NT2/D1 (cell line): ENCODE measurements around the gene QKI.

ENCODE experiments used
- SUZ12 ChIP-seq: IDR thresholded peaks from 2 replicates; pipeline ENCODE4 v1.6.1; 2011; ENCODE audit not compliant: insufficient read length, insufficient read depth; ENCODE audit errors: extremely low read depth
- YY1 ChIP-seq: IDR thresholded peaks from 2 replicates; pipeline ENCODE4 v1.6.1; 2011; ENCODE audit not compliant: insufficient read length, insufficient read depth
- ZNF274 ChIP-seq: IDR thresholded peaks from 2 replicates; pipeline ENCODE4 v1.6.1; 2011; ENCODE audit warnings: mild to moderate bottlenecking, low read depth, low read length

DNA sequence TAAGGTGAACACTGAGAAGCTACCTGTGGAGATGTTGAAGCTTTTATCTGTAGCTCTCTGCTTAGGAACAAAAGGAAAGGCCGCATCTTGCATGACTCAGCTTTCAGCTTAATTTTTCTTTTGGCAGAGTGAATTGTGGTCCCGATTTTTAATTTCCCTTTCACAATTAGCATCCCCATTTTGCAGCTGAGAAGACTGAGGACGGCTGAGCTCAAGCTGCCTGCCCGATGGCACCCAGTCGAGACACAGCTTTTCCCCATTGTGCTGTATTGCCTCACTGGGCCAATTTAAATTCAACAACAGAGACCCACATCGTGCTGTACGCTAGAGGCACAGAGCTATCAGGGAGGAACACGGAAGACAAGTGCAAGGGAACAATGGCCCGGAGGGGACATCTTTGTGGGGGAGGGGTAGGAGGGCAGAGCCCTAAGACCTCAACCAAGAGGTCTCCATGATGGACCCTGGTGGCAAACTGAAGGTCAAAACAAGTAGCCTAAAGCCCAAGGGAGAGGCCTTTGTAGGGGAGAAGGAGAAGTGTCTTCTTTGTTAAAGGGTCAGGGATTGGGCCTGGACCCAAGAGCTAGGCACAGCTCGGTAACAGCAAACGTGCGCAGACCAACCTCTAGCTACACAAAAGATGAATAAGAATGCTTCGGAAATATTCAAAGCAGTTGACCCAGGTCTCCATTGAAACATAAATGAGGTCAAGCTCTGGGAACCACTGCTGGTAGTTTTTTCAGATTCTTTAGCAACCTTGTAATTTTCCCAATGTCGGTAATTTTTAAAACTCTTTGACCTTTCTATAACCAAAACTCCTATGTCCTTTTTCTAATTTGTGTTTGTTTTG lies 13.3 kb upstream of the QKI start:
- TF ChIP-seq ZNF274 (no peak), YY1 (no peak), SUZ12 (no peak)
